ENCODE data around the gene NPFFR1.

The NPFFR1 gene

GRCh38 chr10:70328967-70329366 lies 45.2 kb upstream of the NPFFR1 start:
- H3K4me3 ChIP-seq (ENCODE audit: low read depth, low read length): no peak overlapping the region
- ChIA-PET POLR2A (no interaction called here), CTCF (interaction anchor here (1.9 kb wide), 1 partner anchor 107 kb away, joined by 8 read pairs; no protein-coding TSS in a partner anchor)
- no peak for TF ChIP-seq CTCF (IDR thresholded peaks at IDR 0.05; ENCODE audit: insufficient read depth, low read length, missing control alignments)
- no peak for DNase-seq (ENCODE audit: low read depth, low spot score)

- ChIA-PET POLR2A (no interaction called here), CTCF (interaction anchor here (1.9 kb wide), 1 partner anchor 106 kb away, joined by 8 read pairs; no protein-coding TSS in a partner anchor)
- no peak overlapping the region for H3K4me3 ChIP-seq (ENCODE audit: low read depth, low read length)
- DNase-seq (ENCODE audit: low read depth, low spot score): no peak
- no peak for TF ChIP-seq CTCF (IDR thresholded peaks at IDR 0.05; ENCODE audit: insufficient read depth, low read length, missing control alignments)
Measured at GRCh38 chr10:70328018-70328417, 44.2 kb upstream of the NPFFR1 start.

GRCh38 chr10:70324951-70325781 lies 41.4 kb upstream of the NPFFR1 start:
- TF ChIP-seq CTCF (IDR thresholded peaks at IDR 0.05; ENCODE audit: insufficient read depth, low read length, missing control alignments): no peak
- DNase-seq (ENCODE audit: low read depth, low spot score): no peak
- ChIA-PET POLR2A (interaction anchor here (1.8 kb wide), 1 partner anchor 23 kb away, joined by 6 read pairs; no protein-coding TSS in a partner anchor), CTCF (interaction anchor here (0.7 to 1.2 kb wide), 2 partner anchors 25 to 40 kb away, joined by 3 to 4 read pairs; no protein-coding TSS in a partner anchor)
- H3K4me3 ChIP-seq (ENCODE audit: low read depth, low read length): no peak overlapping the region

- CTCF ChIA-PET: interaction anchor here (1.0 to 1.2 kb wide), 2 partner anchors 22 to 40 kb away, joined by 3 to 4 read pairs; no protein-coding TSS in a partner anchor
- DNase-seq (ENCODE audit: low read depth, low spot score): no peak
- no peak overlapping the region for H3K4me3 ChIP-seq (ENCODE audit: low read depth, low read length)
- POLR2A ChIA-PET: no interaction called here
- TF ChIP-seq CTCF (IDR thresholded peaks at IDR 0.05; ENCODE audit: insufficient read depth, low read length, missing control alignments): no peak
Measured at GRCh38 chr10:70324339-70324861, 40.6 kb upstream of the NPFFR1 start.

GRCh38 chr10:70323697-70324338 lies 40.0 kb upstream of the NPFFR1 start:
- DNase-seq (ENCODE audit: low read depth, low spot score): no peak
- POLR2A ChIA-PET: no interaction called here
- CTCF ChIA-PET: interaction anchor here (1.0 kb wide), 1 partner anchor 23 kb away, joined by 3 read pairs; no protein-coding TSS in a partner anchor
- H3K4me3 ChIP-seq (ENCODE audit: low read depth, low read length): no peak overlapping the region
- TF ChIP-seq CTCF (IDR thresholded peaks at IDR 0.05; ENCODE audit: insufficient read depth, low read length, missing control alignments): no peak

All from AG04449 (cell line).